GM12878 (cell line): ENCODE measurements around the gene ETV6.

Experiments used
- ATF2 ChIP-seq: IDR thresholded peaks from 2 replicates; pipeline ENCODE4 v1.6.1; 2012; ENCODE audit warnings: low read length, inconsistent platforms
- EP300 ChIP-seq, 2 experiments: fragments of 150-350 bp in 1 of 2; IDR thresholded peaks; 2 replicates each; pipeline ENCODE4 v1.6.1; 2011 to 2012; ENCODE audit warnings: low read depth in 2 of 2, low read length in 2 of 2, borderline replicate concordance in 1 of 2, improper control_type of control experiment in 1 of 2, inconsistent platforms in 1 of 2; ENCODE audit not compliant: control insufficient read depth in 1 of 2
- FOXM1 ChIP-seq: IDR thresholded peaks from 2 replicates; pipeline ENCODE4 v1.6.1; 2012; ENCODE audit warnings: low read depth, mild to moderate bottlenecking, inconsistent platforms, low read length, moderate library complexity
- NFYB ChIP-seq: IDR thresholded peaks from 2 replicates; pipeline ENCODE4 v1.6.1; 2011; ENCODE audit warnings: low read depth, mild to moderate bottlenecking, low read length, improper control_type of control experiment, moderate library complexity; ENCODE audit not compliant: insufficient read depth
- RAD21 ChIP-seq: IDR thresholded peaks from 2 replicates; pipeline ENCODE4 v1.6.1; 2011; ENCODE audit warnings: mild to moderate bottlenecking, low read depth, low read length, moderate library complexity; ENCODE audit not compliant: insufficient read depth
- RCOR1 ChIP-seq: conservative IDR thresholded peaks from 2 replicates; pipeline ENCODE4 v1.6.1; 2012; ENCODE audit warnings: low read depth, low read length, improper control_type of control experiment
- RELA ChIP-seq: fragments of 450-650 bp; IDR thresholded peaks from 2 replicates; pipeline ENCODE4 v1.8.0; 2014; ENCODE audit warnings: borderline replicate concordance; ENCODE audit not compliant: partially characterized antibody
- SIX5 ChIP-seq: IDR thresholded peaks from 2 replicates; pipeline ENCODE4 v1.6.1; 2011; ENCODE audit warnings: mild to moderate bottlenecking, low read depth, low read length, moderate library complexity; ENCODE audit not compliant: severe bottlenecking
- TAF1 ChIP-seq: IDR thresholded peaks from 2 replicates; pipeline ENCODE4 v1.6.1; 2011; ENCODE audit warnings: mild to moderate bottlenecking, low read depth, low read length, borderline replicate concordance
- TBL1XR1 ChIP-seq: IDR thresholded peaks from 2 replicates; pipeline ENCODE4 v1.6.1; 2012; ENCODE audit warnings: low read depth, low read length, improper control_type of control experiment
- YY1 ChIP-seq: IDR thresholded peaks from 2 replicates; pipeline ENCODE4 v1.6.1; 2011; ENCODE audit warnings: low read depth, mild to moderate bottlenecking, low read length
- TF ChIP-seq, protein P1 (sequence below), 3 experiments: IDR thresholded peaks in 2 of 3; conservative IDR thresholded peaks in 1 of 3; 2 replicates each; pipeline ENCODE4 v1.5.1; 2011; ENCODE audit warnings: low read depth in 3 of 3, low read length in 3 of 3, mild to moderate bottlenecking in 3 of 3, control low read depth in 2 of 3, moderate library complexity in 2 of 3, inconsistent platforms in 1 of 3, mixed read lengths in 1 of 3; ENCODE audit not compliant: control insufficient read depth in 2 of 3, insufficient read depth in 1 of 3; ENCODE audit errors: extremely low read depth in 1 of 3
- TF ChIP-seq, protein P2 (sequence below): IDR thresholded peaks from 2 replicates; pipeline ENCODE4 v1.6.1; 2011; ENCODE audit warnings: low read depth, low read length, improper control_type of control experiment, borderline replicate concordance

GRCh38 chr12:11755302-11755930 lies 105.9 kb downstream of the ETV6 start:
- TF ChIP-seq RELA (no peak), SIX5 (no peak), TAF1 (no peak), NFYB (no peak), EP300 (IDR thresholded peaks at IDR 0.05; ENCODE audit: borderline replicate concordance in 1 of 2, control insufficient read depth in 1 of 2, low read depth in 2 of 2, low read length in 2 of 2) (no peak), YY1 (no peak), TBL1XR1 (no peak), ATF2 (no peak), RAD21 (no peak), FOXM1 (no peak), RCOR1 (no peak)
- TF ChIP-seq, protein P1, sequence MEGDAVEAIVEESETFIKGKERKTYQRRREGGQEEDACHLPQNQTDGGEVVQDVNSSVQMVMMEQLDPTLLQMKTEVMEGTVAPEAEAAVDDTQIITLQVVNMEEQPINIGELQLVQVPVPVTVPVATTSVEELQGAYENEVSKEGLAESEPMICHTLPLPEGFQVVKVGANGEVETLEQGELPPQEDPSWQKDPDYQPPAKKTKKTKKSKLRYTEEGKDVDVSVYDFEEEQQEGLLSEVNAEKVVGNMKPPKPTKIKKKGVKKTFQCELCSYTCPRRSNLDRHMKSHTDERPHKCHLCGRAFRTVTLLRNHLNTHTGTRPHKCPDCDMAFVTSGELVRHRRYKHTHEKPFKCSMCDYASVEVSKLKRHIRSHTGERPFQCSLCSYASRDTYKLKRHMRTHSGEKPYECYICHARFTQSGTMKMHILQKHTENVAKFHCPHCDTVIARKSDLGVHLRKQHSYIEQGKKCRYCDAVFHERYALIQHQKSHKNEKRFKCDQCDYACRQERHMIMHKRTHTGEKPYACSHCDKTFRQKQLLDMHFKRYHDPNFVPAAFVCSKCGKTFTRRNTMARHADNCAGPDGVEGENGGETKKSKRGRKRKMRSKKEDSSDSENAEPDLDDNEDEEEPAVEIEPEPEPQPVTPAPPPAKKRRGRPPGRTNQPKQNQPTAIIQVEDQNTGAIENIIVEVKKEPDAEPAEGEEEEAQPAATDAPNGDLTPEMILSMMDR (IDR thresholded peaks at IDR 0.05 in 2 of 3, conservative IDR thresholded peaks at IDR 0.05 in 1 of 3; ENCODE audit: control insufficient read depth in 2 of 3, extremely low read depth in 1 of 3, insufficient read depth in 1 of 3, low read depth in 3 of 3, low read length in 3 of 3), result no peak
- TF ChIP-seq, protein P2, sequence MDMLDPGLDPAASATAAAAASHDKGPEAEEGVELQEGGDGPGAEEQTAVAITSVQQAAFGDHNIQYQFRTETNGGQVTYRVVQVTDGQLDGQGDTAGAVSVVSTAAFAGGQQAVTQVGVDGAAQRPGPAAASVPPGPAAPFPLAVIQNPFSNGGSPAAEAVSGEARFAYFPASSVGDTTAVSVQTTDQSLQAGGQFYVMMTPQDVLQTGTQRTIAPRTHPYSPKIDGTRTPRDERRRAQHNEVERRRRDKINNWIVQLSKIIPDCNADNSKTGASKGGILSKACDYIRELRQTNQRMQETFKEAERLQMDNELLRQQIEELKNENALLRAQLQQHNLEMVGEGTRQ, result no peak
